GM13976 (cell line): ENCODE measurements around the gene RXYLT1.
A peak's percentile ranks its signal among the peaks of the same experiment; 100 is the strongest.
"Not testable (repeated sequence)": the region's sequence is repeated elsewhere in the genome, so short reads cannot be mapped to it uniquely, and the experiment has no call there.

Source experiments
- DNase-seq: peaks from one replicate; pipeline ENCODE4 v3.0.0; 2012; ENCODE audit warnings: low spot score
- CTCF ChIP-seq: IDR thresholded peaks from 2 replicates; pipeline ENCODE4 v1.5.1; 2012; ENCODE audit warnings: borderline replicate concordance, mild to moderate bottlenecking; ENCODE audit not compliant: insufficient read depth; ENCODE audit errors: extremely low read depth, missing control alignments, control extremely low read depth
- in situ Hi-C: fragments of 300-500 bp; cut with MboI; formaldehyde crosslinking; loops from one replicate; pipeline ENCODE4 v1.12.0; 2022; ENCODE audit warnings: low sequenced_read_pairs, mixed read lengths, inconsistent platforms; ENCODE audit not compliant: unreplicated experiment

Gene RXYLT1

GRCh38 chr12:63826006-63826585 is 46.4 kb downstream of the RXYLT1 start:
- in situ Hi-C loops = no loop called here
- peak; percentile 57 for DNase-seq
- peak; percentile 61 for TF ChIP-seq CTCF

- in situ Hi-C loops = no loop called here
- no peak for DNase-seq
- no peak for TF ChIP-seq CTCF
Observed at GRCh38 chr12:63828867-63829266, 49.2 kb downstream of the RXYLT1 start.

GRCh38 chr12:63836046-63836445 is 56.3 kb downstream of the RXYLT1 start:
- in situ Hi-C loops = no loop called here
- no peak for DNase-seq
- TF ChIP-seq CTCF = no peak

GRCh38 chr12:63836936-63837335 is 57.2 kb downstream of the RXYLT1 start:
- no peak for DNase-seq
- no peak for TF ChIP-seq CTCF
- in situ Hi-C loops = no loop called here

GRCh38 chr12:63838411-63838810 is 58.7 kb downstream of the RXYLT1 start:
- DNase-seq = no peak
- no peak for TF ChIP-seq CTCF
- in situ Hi-C loops = no loop called here

GRCh38 chr12:63841011-63841410 is 61.3 kb downstream of the RXYLT1 start:
- TF ChIP-seq CTCF = no peak
- no peak for DNase-seq
- in situ Hi-C loops = loop anchor here (10.0 kb wide), 1 partner anchor 414 kb away; no protein-coding TSS in a partner anchor

GRCh38 chr12:63841571-63841970 is 61.9 kb downstream of the RXYLT1 start:
- no peak for DNase-seq
- in situ Hi-C loops = loop anchor here (10.0 kb wide), 1 partner anchor 413 kb away; no protein-coding TSS in a partner anchor

GRCh38 chr12:63842750-63843149 is 63.0 kb downstream of the RXYLT1 start:
- in situ Hi-C loops = loop anchor here (10.0 kb wide), 1 partner anchor 412 kb away; no protein-coding TSS in a partner anchor
- DNase-seq = not testable (repeated sequence)

More at GRCh38 chr12:63841571-63841970, 61.9 kb downstream of the RXYLT1 start:
- TF ChIP-seq CTCF = no peak
